Measurements from ENCODE around the gene WAS. TPM values are rescaled to one million over a fixed set of nuclear protein-coding genes. Genes with fewer than 3 reads are reported as not detected.

The WAS gene
- total RNA-seq, 1 experiment from 2014 or later: 0.24 TPM

- Mint-ChIP-seq H3K36me3 (ENCODE audit: insufficient read depth in 1 of 3, low read depth in 3 of 3) (peaks cover under 1 to 7% (median 3%) of the 10 kb centered on the region in 3 experiments; a peak in 4 of 7 replicates), H3K27ac (no peak overlapping the region), H3K4me3 (peak overlapping the region in 1 of 2 experiments; percentile 87; a peak in 2 of 5 replicates), H3K9me3 (peaks cover 63 to 78% of the 10 kb centered on the region in 2 experiments), H3K27me3 (ENCODE audit: low read depth) (peaks cover 2% of the 10 kb centered on the region; the same call in 1 of the 2 replicates), H3K4me1 (peaks cover 0 to 14% of the 10 kb centered on the region in 2 experiments; a peak in 3 of 4 replicates)
- H2BK120ac ChIP-seq (ENCODE audit: low read depth, low read length, poor library complexity, severe bottlenecking): no peak overlapping the region
- H2BK12ac ChIP-seq (ENCODE audit: insufficient read length, low read depth, low read length): no peak overlapping the region
- no peak overlapping the region for H3K9ac ChIP-seq (ENCODE audit: extremely low read depth, insufficient read length, low read length)
- H3K14ac ChIP-seq (ENCODE audit: insufficient read depth, low read length): no peak overlapping the region
- no peaks in the 10 kb centered on the region; the same call in none of the 2 replicates for H3K4me1 ChIP-seq (ENCODE audit: insufficient read depth, low read length)
- H3K9me3 ChIP-seq (ENCODE audit: control insufficient read depth, low read depth, low read length): peaks cover 28% of the 10 kb centered on the region
- no peak overlapping the region for H3K27ac ChIP-seq (ENCODE audit: insufficient read length, low read depth, low read length)
- no peak overlapping the region for H2BK20ac ChIP-seq (ENCODE audit: low read depth, low read length, poor library complexity, severe bottlenecking)
- no peaks in the 10 kb centered on the region for H3K79me2 ChIP-seq (ENCODE audit: insufficient read depth, low read length)
- H3K4me2 ChIP-seq (ENCODE audit: insufficient read depth, insufficient read length, low read length): no peak overlapping the region
- no peak overlapping the region for H2AK5ac ChIP-seq (ENCODE audit: insufficient read length, low read length)
- no CpG with 5 or more reads among the region's 1 CpG for WGBS (ENCODE audit: extremely low coverage, insufficient read length, low lambda C conversion rate)
- no peak overlapping the region for H4K5ac ChIP-seq (ENCODE audit: insufficient read length, low read depth, low read length)
- H4K91ac ChIP-seq (ENCODE audit: insufficient read length, low read depth, low read length): no peak overlapping the region
- no peak overlapping the region for H3K56ac ChIP-seq (ENCODE audit: insufficient read length, low read depth, low read length)
- TF ChIP-seq CTCF (conservative IDR thresholded peaks at IDR 0.05): no peak
- H2BK15ac ChIP-seq (ENCODE audit: low read depth, low read length): no peak overlapping the region
- no peak overlapping the region for H3K4ac ChIP-seq (ENCODE audit: low read depth, low read length)
- no peak overlapping the region for H3K18ac ChIP-seq (ENCODE audit: insufficient read length, low read depth, low read length)
- H3K79me1 ChIP-seq (ENCODE audit: insufficient read depth, low read depth, low read length, poor library complexity, severe bottlenecking): no peaks in the 10 kb centered on the region
- no peaks in the 10 kb centered on the region for H3K27me3 ChIP-seq (ENCODE audit: insufficient read depth, low read length)
- no peaks in the 10 kb centered on the region for H4K20me1 ChIP-seq (ENCODE audit: control insufficient read depth, insufficient read depth, insufficient read length)
- no peak overlapping the region for H2BK5ac ChIP-seq (ENCODE audit: insufficient read length, low read length)
- H2AFZ ChIP-seq (ENCODE audit: low read length): no peak overlapping the region
- no peak overlapping the region for H3K23ac ChIP-seq (ENCODE audit: insufficient read length, low read depth, low read length)
- no peak overlapping the region for H3T11ph ChIP-seq (ENCODE audit: low read length)
- DNase-seq: no peak
- peaks cover 4% of the 10 kb centered on the region for H3K23me2 ChIP-seq (ENCODE audit: insufficient read length, low read depth, low read length, poor library complexity, severe bottlenecking)
- no peak overlapping the region for H4K8ac ChIP-seq (replicated peaks; ENCODE audit: insufficient read length, low read depth, low read length)
These were observed 52.7 kb downstream of the WAS start for GRCh38 chrX:48736303-48736702.
